ENCODE data around the gene TGFBR3.

TGFBR3 gene

DNA sequence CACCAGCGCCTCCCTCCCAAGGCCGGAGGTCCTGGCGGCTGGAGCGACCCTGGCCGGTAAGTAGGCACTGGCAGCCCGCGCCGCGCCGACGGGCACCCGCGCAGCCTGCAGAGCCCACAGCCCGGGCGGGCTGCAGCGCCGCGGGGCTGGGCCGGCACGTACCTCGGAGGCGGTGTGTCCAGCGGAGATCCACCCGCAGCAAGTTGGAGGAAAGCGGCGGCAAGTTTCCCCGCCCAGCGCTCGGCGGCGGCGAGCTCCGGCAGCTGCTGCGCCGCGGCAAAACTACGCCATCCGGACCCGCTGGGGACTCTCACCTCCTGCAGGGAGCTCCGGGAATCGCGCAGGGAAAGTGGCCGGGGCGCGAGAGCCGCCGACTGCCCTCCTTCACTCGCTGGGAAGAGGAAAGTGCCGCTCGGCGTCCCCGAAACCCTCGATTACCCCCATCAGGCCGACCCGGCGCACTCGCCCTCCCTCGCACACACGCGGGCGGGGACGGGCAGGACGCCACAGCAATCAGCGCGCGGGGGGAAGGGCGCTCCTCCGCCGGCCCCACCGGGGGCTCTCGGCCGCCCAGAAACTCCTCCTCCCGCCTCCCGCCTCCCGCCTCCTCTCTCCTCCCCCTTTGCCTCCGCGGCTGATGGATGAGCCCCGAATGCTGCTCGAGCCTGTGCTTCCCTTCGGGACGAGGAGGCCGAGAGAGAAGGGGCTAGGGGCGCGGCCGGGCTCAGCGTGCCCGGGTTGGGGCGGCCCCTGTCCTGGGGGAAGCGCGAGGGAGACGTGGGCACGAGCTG is at the start of gene TGFBR3:
TGFBR3 (minus strand) TSS at position 436 of the 791 bp plus-strand sequence. CDS start 24,620 bp downstream, outside the sequence.
- H3K4me1 ChIP-seq (ENCODE audit: insufficient read depth, low read length) = peaks cover 9% of the 10 kb centered on the region
- H3K9me3 ChIP-seq (ENCODE audit: low read length) = no peaks in the 10 kb centered on the region
- no peaks in the 10 kb centered on the region for H3K27me3 ChIP-seq (ENCODE audit: insufficient read depth, low read length)
- no peaks in the 10 kb centered on the region for H3K36me3 ChIP-seq (ENCODE audit: insufficient read depth, low read length)
- peak within 1 kb of the TSS; percentile 87 for H2AFZ ChIP-seq (ENCODE audit: low read depth, low read length)
- peak within 1 kb of the TSS; percentile 81 for H3K4me3 ChIP-seq (ENCODE audit: low read length)

- H3K4me3 ChIP-seq (ENCODE audit: low read length) = no peak overlapping the region
- H2AFZ ChIP-seq (ENCODE audit: low read depth, low read length) = peak overlapping the region; percentile 12
- H3K27me3 ChIP-seq (ENCODE audit: insufficient read depth, low read length) = no peaks in the 10 kb centered on the region
- peaks cover 6% of the 10 kb centered on the region for H3K4me1 ChIP-seq (ENCODE audit: insufficient read depth, low read length)
- H3K36me3 ChIP-seq (ENCODE audit: insufficient read depth, low read length) = no peaks in the 10 kb centered on the region
- no peaks in the 10 kb centered on the region for H3K9me3 ChIP-seq (ENCODE audit: low read length)
Measured at GRCh38 chr1:91929250-91929649, 43.3 kb upstream of the TGFBR3 start.

GRCh38 chr1:91928026-91928425 is 42.1 kb upstream of the TGFBR3 start:
- H3K27me3 ChIP-seq (ENCODE audit: insufficient read depth, low read length) = no peaks in the 10 kb centered on the region
- no peaks in the 10 kb centered on the region for H3K9me3 ChIP-seq (ENCODE audit: low read length)
- no peak overlapping the region for H3K4me3 ChIP-seq (ENCODE audit: low read length)
- peaks cover 6% of the 10 kb centered on the region for H3K4me1 ChIP-seq (ENCODE audit: insufficient read depth, low read length)
- H2AFZ ChIP-seq (ENCODE audit: low read depth, low read length) = no peak overlapping the region
- no peaks in the 10 kb centered on the region for H3K36me3 ChIP-seq (ENCODE audit: insufficient read depth, low read length)

GRCh38 chr1:91925644-91926435 is 39.9 kb upstream of the TGFBR3 start:
- Histone ChIP-seq H3K9me3 (ENCODE audit: low read length) (no peaks in the 10 kb centered on the region), H3K36me3 (ENCODE audit: insufficient read depth, low read length) (no peaks in the 10 kb centered on the region), H3K4me1 (ENCODE audit: insufficient read depth, low read length) (peaks cover 6% of the 10 kb centered on the region), H3K4me3 (ENCODE audit: low read length) (no peak overlapping the region), H2AFZ (ENCODE audit: low read depth, low read length) (no peak overlapping the region), H3K27me3 (ENCODE audit: insufficient read depth, low read length) (no peaks in the 10 kb centered on the region)

GRCh38 chr1:91924146-91924545 is 38.2 kb upstream of the TGFBR3 start:
- Histone ChIP-seq H3K4me1 (ENCODE audit: insufficient read depth, low read length) (peaks cover 3% of the 10 kb centered on the region), H3K27me3 (ENCODE audit: insufficient read depth, low read length) (no peaks in the 10 kb centered on the region), H3K36me3 (ENCODE audit: insufficient read depth, low read length) (no peaks in the 10 kb centered on the region), H3K4me3 (ENCODE audit: low read length) (no peak overlapping the region), H2AFZ (ENCODE audit: low read depth, low read length) (no peak overlapping the region), H3K9me3 (ENCODE audit: low read length) (no peaks in the 10 kb centered on the region)

GRCh38 chr1:91919962-91920361 is 34.0 kb upstream of the TGFBR3 start:
- no peaks in the 10 kb centered on the region for H3K36me3 ChIP-seq (ENCODE audit: insufficient read depth, low read length)
- H3K9me3 ChIP-seq (ENCODE audit: low read length) = no peaks in the 10 kb centered on the region
- no peak overlapping the region for H2AFZ ChIP-seq (ENCODE audit: low read depth, low read length)
- no peaks in the 10 kb centered on the region for H3K4me1 ChIP-seq (ENCODE audit: insufficient read depth, low read length)
- H3K4me3 ChIP-seq (ENCODE audit: low read length) = no peak overlapping the region
- H3K27me3 ChIP-seq (ENCODE audit: insufficient read depth, low read length) = peaks cover 2% of the 10 kb centered on the region

DNA sequence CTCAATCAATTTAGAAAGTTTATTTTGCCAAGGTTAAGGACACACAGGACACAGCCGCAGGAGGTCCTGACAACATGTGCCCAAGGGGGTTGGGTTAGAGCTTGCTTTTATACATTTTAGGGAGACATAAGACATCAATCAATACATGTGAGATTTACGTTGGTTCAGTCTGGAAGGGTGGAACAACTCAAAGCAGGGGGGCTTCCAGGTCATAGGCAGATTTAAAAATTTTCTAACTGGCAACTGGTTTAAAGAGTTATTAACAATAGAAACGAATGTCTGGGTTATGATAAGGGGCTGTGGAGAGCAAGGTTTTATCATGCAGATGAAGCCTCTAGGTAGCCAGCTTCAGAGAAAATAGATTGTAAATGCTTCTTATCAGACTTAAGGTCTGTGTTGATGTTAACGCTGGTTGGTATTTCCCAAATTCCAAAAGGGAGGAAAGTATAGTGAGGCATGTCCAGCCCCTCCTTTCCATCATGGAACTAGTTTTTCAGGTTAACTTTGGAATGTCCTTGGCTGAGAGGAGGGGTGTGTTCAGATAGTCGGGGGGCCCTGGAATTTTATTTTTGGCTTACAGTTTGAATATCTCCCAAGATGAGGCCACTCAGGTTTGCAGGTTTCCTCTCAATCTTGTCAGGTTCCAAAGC is 31.0 kb upstream of the TGFBR3 start:
- Histone ChIP-seq H3K27me3 (ENCODE audit: insufficient read depth, low read length) (peaks cover 2% of the 10 kb centered on the region), H3K36me3 (ENCODE audit: insufficient read depth, low read length) (no peaks in the 10 kb centered on the region)

DNA sequence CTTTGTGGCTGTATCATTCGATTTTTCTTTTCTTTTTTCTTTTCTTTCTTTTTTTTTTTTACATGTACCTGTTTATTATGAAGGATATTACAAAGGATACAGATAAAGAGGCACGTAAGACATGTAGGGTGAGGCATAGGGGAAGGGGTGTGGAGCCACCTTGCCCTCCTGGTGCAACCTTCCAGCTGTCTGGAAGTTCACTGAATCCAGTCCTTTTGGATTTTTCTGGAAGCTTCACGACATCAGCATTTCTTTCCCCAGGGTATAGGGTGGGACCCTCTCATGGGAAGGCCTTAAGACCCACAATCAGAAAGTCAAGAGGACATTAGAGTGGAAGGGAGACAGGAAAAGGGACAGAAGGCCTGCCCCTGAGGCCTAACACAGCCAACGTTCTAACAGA is 30.1 kb upstream of the TGFBR3 start:
- Histone ChIP-seq H3K27me3 (ENCODE audit: insufficient read depth, low read length) (peaks cover 2% of the 10 kb centered on the region), H3K9me3 (ENCODE audit: low read length) (no peaks in the 10 kb centered on the region), H3K4me1 (ENCODE audit: insufficient read depth, low read length) (no peaks in the 10 kb centered on the region), H2AFZ (ENCODE audit: low read depth, low read length) (no peak overlapping the region), H3K36me3 (ENCODE audit: insufficient read depth, low read length) (no peaks in the 10 kb centered on the region), H3K4me3 (ENCODE audit: low read length) (no peak overlapping the region)

More for the DNA sequence above, 31.0 kb upstream of the TGFBR3 start:
- Histone ChIP-seq H3K9me3 (ENCODE audit: low read length) (no peaks in the 10 kb centered on the region), H3K4me1 (ENCODE audit: insufficient read depth, low read length) (no peaks in the 10 kb centered on the region), H2AFZ (ENCODE audit: low read depth, low read length) (no peak overlapping the region), H3K4me3 (ENCODE audit: low read length) (no peak overlapping the region)

- H3K9me3 ChIP-seq (ENCODE audit: low read length) = no peaks in the 10 kb centered on the region
- no peak overlapping the region for H3K4me3 ChIP-seq (ENCODE audit: low read length)
- H3K4me1 ChIP-seq (ENCODE audit: insufficient read depth, low read length) = no peaks in the 10 kb centered on the region
- no peaks in the 10 kb centered on the region for H3K36me3 ChIP-seq (ENCODE audit: insufficient read depth, low read length)
- H3K27me3 ChIP-seq (ENCODE audit: insufficient read depth, low read length) = peaks cover 2% of the 10 kb centered on the region
- H2AFZ ChIP-seq (ENCODE audit: low read depth, low read length) = no peak overlapping the region
Measured at GRCh38 chr1:91913018-91913417, 27.1 kb upstream of the TGFBR3 start.

- H3K36me3 ChIP-seq (ENCODE audit: insufficient read depth, low read length) = no peaks in the 10 kb centered on the region
- no peak overlapping the region for H3K4me3 ChIP-seq (ENCODE audit: low read length)
- H3K4me1 ChIP-seq (ENCODE audit: insufficient read depth, low read length) = no peaks in the 10 kb centered on the region
- no peak overlapping the region for H2AFZ ChIP-seq (ENCODE audit: low read depth, low read length)
- H3K27me3 ChIP-seq (ENCODE audit: insufficient read depth, low read length) = peaks cover 2% of the 10 kb centered on the region
- H3K9me3 ChIP-seq (ENCODE audit: low read length) = no peaks in the 10 kb centered on the region
Measured at GRCh38 chr1:91912266-91912665, 26.3 kb upstream of the TGFBR3 start.

DNA sequence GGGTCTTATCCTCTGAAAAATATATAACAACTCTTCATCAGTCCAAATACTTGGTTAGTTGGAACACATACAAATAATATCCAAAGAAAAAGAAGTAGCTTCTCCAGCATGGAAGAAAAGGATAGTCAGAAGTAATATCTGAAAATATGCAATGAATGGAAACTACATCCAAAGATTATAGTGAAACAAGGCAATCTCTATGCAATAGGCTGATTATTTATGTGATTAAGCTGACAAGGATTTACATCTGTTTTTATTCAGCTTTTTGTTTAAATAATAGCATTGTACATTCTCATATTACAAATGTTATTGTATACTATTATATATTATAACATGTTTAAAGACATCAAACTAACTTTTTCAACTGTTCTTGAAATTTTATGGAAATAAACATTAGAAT is 15.3 kb upstream of the TGFBR3 start:
- H3K36me3 ChIP-seq (ENCODE audit: insufficient read depth, low read length) = no peaks in the 10 kb centered on the region
- no peak overlapping the region for H2AFZ ChIP-seq (ENCODE audit: low read depth, low read length)
- H3K27me3 ChIP-seq (ENCODE audit: insufficient read depth, low read length) = no peaks in the 10 kb centered on the region
- no peak overlapping the region for H3K4me3 ChIP-seq (ENCODE audit: low read length)
- H3K9me3 ChIP-seq (ENCODE audit: low read length) = no peaks in the 10 kb centered on the region
- no peaks in the 10 kb centered on the region for H3K4me1 ChIP-seq (ENCODE audit: insufficient read depth, low read length)

- H3K36me3 ChIP-seq (ENCODE audit: insufficient read depth, low read length) = no peaks in the 10 kb centered on the region
- H3K4me1 ChIP-seq (ENCODE audit: insufficient read depth, low read length) = no peaks in the 10 kb centered on the region
- H2AFZ ChIP-seq (ENCODE audit: low read depth, low read length) = no peak overlapping the region
- no peak overlapping the region for H3K4me3 ChIP-seq (ENCODE audit: low read length)
- H3K27me3 ChIP-seq (ENCODE audit: insufficient read depth, low read length) = no peaks in the 10 kb centered on the region
- no peaks in the 10 kb centered on the region for H3K9me3 ChIP-seq (ENCODE audit: low read length)
Measured at GRCh38 chr1:91900562-91900961, 14.6 kb upstream of the TGFBR3 start.

DNA sequence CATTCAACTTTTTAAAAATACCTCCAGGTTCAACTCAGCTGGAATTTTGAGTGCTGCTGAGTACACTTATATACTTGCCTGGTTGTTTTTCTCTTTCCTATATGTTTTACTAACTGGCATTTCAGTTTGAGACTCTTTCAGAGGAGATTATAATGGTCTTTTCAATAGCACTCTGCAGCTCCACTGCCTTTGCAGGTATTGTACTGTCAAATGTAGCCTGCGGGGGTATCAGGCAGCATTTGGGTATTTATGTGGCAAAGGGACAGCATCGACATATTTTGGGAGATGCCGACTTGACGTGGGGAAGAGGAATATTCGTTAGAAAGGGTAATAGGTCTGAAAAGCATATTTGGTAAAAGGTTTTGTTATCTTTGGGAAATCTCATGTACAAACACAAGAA is 11.1 kb upstream of the TGFBR3 start:
- H3K36me3 ChIP-seq (ENCODE audit: insufficient read depth, low read length) = no peaks in the 10 kb centered on the region
- no peak overlapping the region for H2AFZ ChIP-seq (ENCODE audit: low read depth, low read length)
- no peaks in the 10 kb centered on the region for H3K4me1 ChIP-seq (ENCODE audit: insufficient read depth, low read length)
- H3K27me3 ChIP-seq (ENCODE audit: insufficient read depth, low read length) = no peaks in the 10 kb centered on the region
- H3K9me3 ChIP-seq (ENCODE audit: low read length) = no peaks in the 10 kb centered on the region
- no peak overlapping the region for H3K4me3 ChIP-seq (ENCODE audit: low read length)
